ENCODE measurements around the gene CERS6.
"Not testable (repeated sequence)": the region's sequence is repeated elsewhere in the genome, so short reads cannot be mapped to it uniquely, and the experiment has no call there.

The CERS6 gene

DNA sequence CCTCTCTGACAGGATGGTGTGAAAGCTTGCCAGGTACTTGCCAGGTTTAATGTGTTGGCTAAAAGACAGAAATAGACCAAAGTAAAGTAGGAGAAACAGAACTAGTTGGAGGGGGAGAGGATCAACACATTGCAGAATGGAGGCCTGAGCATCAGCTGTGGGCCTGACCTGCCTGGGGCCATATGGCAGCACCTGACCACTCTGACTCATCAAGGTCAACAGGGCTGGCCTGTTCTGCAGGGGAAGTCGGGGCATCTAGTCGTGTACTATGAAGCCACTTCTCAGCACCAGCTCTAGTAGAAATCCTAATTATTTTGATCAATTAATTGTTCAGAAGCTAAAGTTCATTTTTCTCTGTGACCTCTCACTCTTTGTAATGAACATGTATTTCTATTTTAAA, 310.5 kb downstream of the CERS6 start:
- DNase-seq (ENCODE audit: low read depth, low spot score): peak; percentile 27

DNA sequence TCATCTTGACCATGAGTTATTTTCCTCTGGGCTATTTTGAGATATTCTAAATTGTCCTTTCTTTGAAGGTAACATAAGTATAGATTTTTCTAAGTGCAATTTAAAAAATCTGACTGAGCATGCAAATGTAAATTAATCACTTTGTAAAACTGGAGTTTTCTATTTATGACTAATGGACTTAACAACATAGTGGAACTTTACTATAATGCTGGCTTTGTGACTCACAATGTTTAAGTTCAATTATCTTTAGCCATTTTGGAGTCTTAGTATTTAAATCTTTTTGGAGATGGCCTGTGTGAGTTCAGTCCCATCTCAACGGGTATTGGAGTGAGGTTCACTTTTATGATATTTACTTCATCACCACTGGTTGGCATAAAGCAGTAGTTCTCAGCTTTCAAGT, 311.2 kb downstream of the CERS6 start:
- DNase-seq (ENCODE audit: low read depth, low spot score): no peak

DNA sequence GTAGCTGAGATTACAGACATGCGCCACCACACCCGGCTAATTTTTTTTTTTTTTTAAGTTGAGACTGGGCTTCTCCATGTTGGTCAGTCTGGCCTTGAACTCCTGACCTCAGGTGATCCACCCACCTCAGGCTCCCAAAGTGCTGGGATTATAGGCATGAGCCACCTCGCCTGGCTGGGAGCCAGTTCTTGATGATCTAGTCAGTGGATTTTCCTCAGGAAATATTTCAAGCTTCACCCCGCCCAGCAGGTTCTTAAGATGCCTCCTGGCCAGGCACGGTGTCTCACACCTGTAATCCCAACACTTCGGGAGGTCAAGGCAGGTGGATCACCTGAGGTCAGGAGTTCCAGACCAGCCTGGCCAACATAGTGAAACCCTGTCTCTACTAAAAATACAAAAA, 312.3 kb downstream of the CERS6 start:
- DNase-seq (ENCODE audit: low read depth, low spot score): not testable (repeated sequence)

DNA sequence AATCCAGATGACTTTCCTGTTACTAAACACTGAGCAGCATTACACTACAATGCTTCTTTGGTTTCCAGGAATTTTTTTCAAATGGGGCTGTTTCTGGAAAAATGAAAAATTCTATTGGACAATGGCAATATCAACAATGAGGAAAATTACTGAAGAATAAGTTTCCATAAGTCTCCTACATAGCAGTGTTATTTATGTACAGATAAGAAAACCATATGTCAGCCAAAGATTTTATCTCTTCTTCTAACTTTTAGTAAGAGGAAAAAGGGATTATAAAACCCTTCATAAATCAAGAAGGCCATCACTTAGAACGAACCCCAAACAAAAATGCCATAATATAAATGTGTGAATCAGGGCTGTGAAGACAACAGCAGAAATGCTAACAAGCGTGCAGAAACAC, 314.7 kb downstream of the CERS6 start:
- no peak for DNase-seq (ENCODE audit: low read depth, low spot score)

DNA sequence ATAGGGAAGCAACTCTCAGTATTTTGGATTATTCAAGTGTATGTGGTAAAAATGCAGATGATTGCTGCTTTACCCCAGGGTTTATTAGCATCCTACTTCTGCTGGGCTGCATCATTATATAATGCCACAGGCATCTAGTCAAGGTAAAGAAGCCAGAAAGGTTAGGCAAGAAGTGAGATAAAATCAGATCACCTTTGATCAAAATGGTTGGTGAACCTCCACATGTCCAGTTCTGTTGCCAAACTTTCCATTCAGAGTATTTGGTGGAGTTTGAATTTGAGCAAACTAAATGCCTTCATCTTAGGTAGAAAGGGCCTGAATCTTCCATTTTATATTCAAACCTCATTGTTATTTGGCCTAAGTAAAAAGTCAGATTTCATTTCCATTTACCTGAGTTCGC, 316.6 kb downstream of the CERS6 start:
- DNase-seq (ENCODE audit: low read depth, low spot score): no peak

- no peak for DNase-seq (ENCODE audit: low read depth, low spot score)
Observed at GRCh38 chr2:168773128-168773527, 317.1 kb downstream of the CERS6 start.

GRCh38 chr2:168773719-168774521, 317.8 kb downstream of the CERS6 start:
- DNase-seq (ENCODE audit: low read depth, low spot score): peak; percentile 77

DNA sequence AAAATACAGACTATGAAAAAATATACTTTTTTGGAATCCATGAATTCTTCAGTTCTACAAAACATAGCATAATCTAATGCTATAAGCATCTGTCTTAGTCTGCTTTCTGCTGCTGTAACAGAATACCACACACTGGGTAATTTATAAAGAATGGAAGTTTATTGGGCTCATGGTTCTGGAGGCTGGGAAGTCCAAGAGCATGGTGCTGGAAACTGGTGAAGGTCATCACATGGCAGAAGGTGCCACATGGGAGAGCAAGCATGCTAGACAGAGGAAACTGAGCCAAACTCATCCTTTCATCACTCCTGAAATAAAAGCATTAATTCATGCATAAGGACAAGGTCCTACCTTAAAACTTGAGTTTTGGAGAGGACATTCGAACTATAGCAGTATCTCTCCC, 319.8 kb downstream of the CERS6 start:
- DNase-seq (ENCODE audit: low read depth, low spot score): no peak

DNA sequence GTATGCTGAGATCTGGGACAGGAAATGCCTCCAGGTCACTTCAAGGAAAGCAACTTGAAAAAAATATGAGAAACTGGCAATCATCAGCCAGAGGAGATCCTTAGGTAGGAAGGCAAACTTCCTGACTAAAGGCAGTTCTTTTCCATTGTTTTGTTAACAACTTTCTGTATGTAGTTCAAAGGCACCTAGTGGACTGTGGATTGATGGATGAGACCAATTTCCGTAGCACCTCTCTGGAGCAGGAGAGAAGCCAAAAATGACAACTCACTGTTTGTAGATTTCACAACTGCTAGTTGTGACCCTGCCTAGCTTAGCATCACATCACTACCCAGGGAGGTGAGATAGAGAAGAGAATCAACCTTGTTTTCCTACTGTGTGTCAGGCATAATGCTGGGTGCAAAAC, 324.6 kb downstream of the CERS6 start:
- no peak for DNase-seq (ENCODE audit: low read depth, low spot score)

GRCh38 chr2:168781191-168781817, 325.2 kb downstream of the CERS6 start:
- no peak for DNase-seq (ENCODE audit: low read depth, low spot score)

GRCh38 chr2:168782271-168782670, 326.2 kb downstream of the CERS6 start:
- DNase-seq (ENCODE audit: low read depth, low spot score): no peak

GRCh38 chr2:168784993-168785392, 328.9 kb downstream of the CERS6 start:
- no peak for DNase-seq (ENCODE audit: low read depth, low spot score)

DNA sequence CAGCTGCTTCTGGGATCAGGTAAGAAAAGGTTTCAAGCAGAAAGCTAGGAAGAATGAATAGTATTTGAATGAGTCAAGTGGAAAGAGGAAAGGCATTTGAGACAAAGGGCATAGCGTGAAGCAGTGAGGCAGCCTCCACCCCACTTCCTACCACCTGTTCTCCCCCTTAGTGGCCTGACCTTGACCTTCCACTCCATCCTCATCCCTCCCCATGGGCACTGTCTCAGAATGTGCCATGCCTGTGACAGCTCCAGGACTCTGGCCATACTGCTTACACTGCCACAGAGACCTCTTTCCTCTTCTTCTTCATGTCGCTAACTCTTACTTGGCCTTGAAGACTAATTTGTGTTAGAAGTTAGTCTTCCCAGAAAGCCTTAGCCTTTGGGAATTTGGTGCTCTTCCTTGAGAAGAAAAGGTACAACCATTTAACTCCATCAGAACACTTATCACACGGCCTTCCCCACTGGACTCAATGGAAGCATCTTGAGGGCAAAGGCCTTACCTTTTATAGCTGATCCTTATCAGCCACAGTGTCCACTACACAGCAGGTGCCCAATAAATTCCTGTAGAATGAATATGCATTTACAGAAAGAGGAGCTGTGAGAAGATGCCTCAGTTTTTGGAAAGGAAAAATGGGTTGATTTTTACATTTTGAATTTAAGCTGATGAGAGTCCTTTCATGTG, 331.2 kb downstream of the CERS6 start:
- DNase-seq (ENCODE audit: low read depth, low spot score): no peak

DNA sequence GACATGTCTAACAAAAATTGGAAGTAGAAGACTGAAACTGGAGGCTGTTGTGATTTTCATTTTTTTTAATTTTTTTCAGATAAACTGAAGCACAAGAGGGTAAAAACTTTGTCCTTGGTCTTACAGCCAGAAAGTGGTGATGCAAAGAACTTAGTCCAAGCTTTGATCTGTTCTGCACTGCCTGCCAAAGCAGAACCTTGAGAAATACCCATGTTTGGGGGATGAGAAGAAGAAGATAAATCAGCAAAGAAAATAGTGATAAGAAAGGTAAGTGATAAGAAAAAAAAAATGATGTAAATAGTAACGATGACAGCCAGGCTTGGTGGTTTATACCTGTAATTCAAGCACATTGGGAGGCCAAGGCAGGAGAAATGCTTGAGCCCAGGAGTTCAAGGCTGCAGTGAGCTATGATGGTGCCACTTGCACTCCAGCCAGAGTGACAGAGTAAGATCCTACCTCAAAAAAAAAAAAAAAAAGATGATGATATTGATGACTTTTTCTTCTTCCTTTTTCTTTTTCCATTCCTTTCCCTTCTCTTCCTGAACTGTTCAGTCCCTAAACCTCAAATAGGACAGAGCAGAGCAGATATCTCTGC, 331.8 kb downstream of the CERS6 start:
- DNase-seq (ENCODE audit: low read depth, low spot score): no peak

DNA sequence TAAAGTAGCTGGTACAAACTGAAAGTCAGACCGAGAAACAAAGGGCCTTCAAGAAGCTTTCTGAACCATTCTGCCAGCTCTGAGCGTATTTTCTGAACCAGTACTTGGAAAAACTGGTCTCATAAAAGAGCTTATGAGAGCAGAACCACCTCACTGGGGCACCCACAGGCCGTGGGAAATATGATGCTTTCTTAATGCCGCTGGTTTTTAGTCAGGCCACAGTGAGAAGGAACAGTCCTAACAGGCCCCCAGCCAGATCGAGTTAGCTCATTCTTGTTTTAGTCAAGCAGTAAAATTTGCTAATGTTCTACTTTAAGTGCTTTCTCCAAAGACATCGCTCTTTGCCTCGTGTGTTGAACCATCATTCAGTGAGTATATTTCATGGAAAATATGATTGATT, 333.7 kb downstream of the CERS6 start:
- DNase-seq (ENCODE audit: low read depth, low spot score): no peak

- no peak for DNase-seq (ENCODE audit: low read depth, low spot score)
Observed at GRCh38 chr2:168790226-168790902, 334.3 kb downstream of the CERS6 start.

DNA sequence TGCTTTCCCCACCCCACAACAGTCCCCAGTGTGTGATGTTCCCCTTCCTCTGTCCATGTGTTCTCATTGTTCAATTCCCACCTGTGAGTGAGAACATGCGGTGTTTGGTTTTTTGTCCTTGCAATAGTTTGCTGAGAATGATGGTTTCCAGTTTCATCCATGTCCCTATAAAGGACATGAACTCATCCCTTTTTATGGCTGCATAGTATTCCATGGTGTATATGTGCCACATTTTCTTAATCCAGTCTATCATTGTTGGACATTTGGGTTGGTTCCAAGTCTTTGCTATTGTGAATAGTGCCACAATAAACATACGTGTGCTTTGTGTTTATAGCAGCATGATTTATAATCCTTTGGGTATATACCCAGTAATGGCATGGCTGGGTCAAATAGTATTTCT, 335.1 kb downstream of the CERS6 start:
- not testable (repeated sequence) for DNase-seq (ENCODE audit: low read depth, low spot score)

GRCh38 chr2:168793596-168793995, 337.5 kb downstream of the CERS6 start:
- no peak for DNase-seq (ENCODE audit: low read depth, low spot score)

- no peak for DNase-seq (ENCODE audit: low read depth, low spot score)
Observed at GRCh38 chr2:168794968-168795367, 338.9 kb downstream of the CERS6 start.

- no peak for DNase-seq (ENCODE audit: low read depth, low spot score)
Observed at GRCh38 chr2:168796090-168796577, 340.1 kb downstream of the CERS6 start.

DNA sequence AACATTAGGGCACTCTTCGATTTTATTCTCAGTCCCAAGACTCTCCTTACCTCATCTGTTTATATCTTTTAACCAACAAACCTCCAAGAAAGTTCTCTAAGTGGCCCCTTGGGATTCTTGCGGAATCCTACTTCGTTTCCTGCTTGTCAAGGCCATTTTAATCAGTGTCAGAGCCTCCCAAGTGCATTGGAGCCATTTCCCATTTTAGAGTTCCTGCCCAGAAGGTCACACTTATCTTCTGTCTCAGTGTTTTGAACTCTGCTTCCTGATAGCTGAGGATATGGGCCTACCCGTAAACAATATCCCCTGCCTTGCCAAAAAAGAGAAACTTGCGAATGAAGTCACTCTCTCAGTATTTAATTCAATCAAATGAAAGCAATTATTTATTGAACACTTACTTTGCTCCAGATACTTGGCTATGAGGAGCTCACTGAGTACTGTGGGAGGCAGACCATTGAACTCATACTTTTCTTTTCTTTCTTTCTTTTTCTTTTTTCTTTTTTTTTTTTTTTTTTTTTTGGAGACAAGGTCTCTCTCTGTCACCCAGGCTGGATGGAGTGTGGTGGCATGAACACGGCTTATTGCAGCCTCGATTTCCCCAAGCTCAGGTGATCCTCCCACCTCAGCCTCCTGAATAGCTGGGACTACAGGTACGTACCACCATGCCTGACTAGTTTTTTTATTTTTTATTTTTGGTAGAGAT, 340.7 kb downstream of the CERS6 start:
- no peak for DNase-seq (ENCODE audit: low read depth, low spot score)
